Aorta (tissue), 5 donors: ENCODE measurements around the gene TPM1. TPM values are rescaled to one million over a fixed set of nuclear protein-coding genes. Genes with fewer than 3 reads are reported as not detected.

ENCODE experiments used
- ATAC-seq: fragments of 200-7000 bp; cut with Tn5 transposase; one replicate; pipeline ENCODE4 v1.9.1; 2022; ENCODE audit warnings: moderate library complexity; ENCODE audit not compliant: low FRiP score
- DNase-seq, 2 donors: peaks; one replicate each; pipeline ENCODE4 v3.0.0-alpha.2; 2020
- H3K27ac ChIP-seq, 2 donors: one replicate each; pipeline ENCODE4 v1.5.1; 2013; ENCODE audit warnings: low read length in 2 of 2, mild to moderate bottlenecking in 2 of 2, moderate library complexity in 2 of 2, control low read depth in 1 of 2, inconsistent platforms in 1 of 2, low read depth in 1 of 2
- H3K27me3 ChIP-seq, 2 donors: one replicate each; pipeline ENCODE4 v1.6.1; 2013; ENCODE audit warnings: control low read depth in 1 of 2, low read length in 1 of 2, mild to moderate bottlenecking in 1 of 2, moderate library complexity in 1 of 2; ENCODE audit not compliant: insufficient read depth in 2 of 2, control insufficient read depth in 1 of 2
- H3K36me3 ChIP-seq, 2 donors: one replicate each; pipeline ENCODE4 v1.6.1; 2013; ENCODE audit warnings: control low read depth in 1 of 2, low read length in 1 of 2, mild to moderate bottlenecking in 1 of 2; ENCODE audit not compliant: insufficient read depth in 2 of 2, control insufficient read depth in 1 of 2
- H3K4me1 ChIP-seq, 2 donors: one replicate each; pipeline ENCODE4 v1.6.1; 2013; ENCODE audit warnings: low read length in 2 of 2, control low read depth in 1 of 2, mild to moderate bottlenecking in 1 of 2, moderate library complexity in 1 of 2; ENCODE audit not compliant: insufficient read depth in 2 of 2, control insufficient read depth in 1 of 2
- H3K4me3 ChIP-seq, 2 donors: one replicate each; pipeline ENCODE4 v1.5.1; 2013; ENCODE audit warnings: low read length in 2 of 2, control low read depth in 1 of 2, mild to moderate bottlenecking in 1 of 2
- H3K9me3 ChIP-seq: one replicate; pipeline ENCODE4 v1.6.1; 2013; ENCODE audit warnings: mild to moderate bottlenecking, low read length; ENCODE audit not compliant: control insufficient read depth
- WGBS, 2 donors: extraction: QIAGEN DNeasy Blood & Tissue Kit; methylation state at CpG; one replicate each; pipeline ENCODE4 v1.1.7; 2013; 5-methylcytosine and 5-hydroxymethylcytosine counted together
- intact Hi-C, 2 donors: fragments of 100-400 bp; cut with DNase I; formaldehyde crosslinking; loops; one replicate each; pipeline versions ENCODE4 v1.14.2 to v1.15.0; 2022
- polyA plus RNA-seq, 2 donors: library from polyadenylated mRNA; stranded (reverse); fragments of 200-250 nt; gene quantifications; one replicate each; pipeline ENCODE4 v1.2.3, GENCODE V29; 2013
- total RNA-seq, 2 donors: library from RNA; stranded (reverse); fragmentation: NEBNext Ultra II Directional; extraction: Animal tissue kit (Norgen Biotek cat#: 25700); gene quantifications; one replicate each; pipeline ENCODE4 v1.2.1, GENCODE V29; 2021
- donor health status: healthy with polysubstance abuse.
- donor health status: Bipolar disorder and iron deficiency.
- donor health status: DM: no; HTN: no; CAD: no.
- donor health status: DM: no; HTN: no; CAD: no.
- donor health status: DM: yes; HTN: yes; CAD: no.

TPM1 gene
- total and polyA plus RNA-seq, 4 donors, result 861 to 1,497 (median 1,170) TPM

- WGBS, 2 donors, result 90 to 96% methylated on average over 3 of the region's 3 CpGs
Measured at GRCh38 chr15:63110428-63111026, 68.0 kb downstream of the TPM1 start.

DNA sequence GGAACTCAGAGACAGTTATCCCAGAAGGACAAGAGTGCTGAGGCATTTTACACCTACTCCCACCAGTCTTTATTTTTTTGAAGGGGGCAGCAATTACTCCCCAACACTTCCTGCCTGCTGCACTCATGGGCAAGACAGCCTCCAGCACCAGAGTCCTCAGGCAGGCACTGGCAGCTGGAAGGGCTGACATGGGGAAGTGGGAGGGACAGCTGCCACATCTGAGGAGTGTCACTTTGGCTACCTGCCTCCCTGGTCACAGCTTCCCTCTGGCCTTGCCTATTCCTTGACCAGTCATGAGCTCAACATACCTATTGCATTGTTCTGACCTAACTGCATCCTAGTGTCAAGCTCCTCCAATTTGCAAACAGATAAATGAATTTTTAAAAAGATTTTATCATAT, 68.9 kb downstream of the TPM1 start:
- H3K27ac ChIP-seq, result no peak overlapping the region
- intact Hi-C loops, result no loop called here
- peaks cover 2% of the 10 kb centered on the region in 2 donors for H3K4me1 ChIP-seq
- no peaks in the 10 kb centered on the region for H3K36me3 ChIP-seq
- H3K9me3 ChIP-seq, result no peaks in the 10 kb centered on the region
- ATAC-seq (no peak), DNase-seq (no peak)
- H3K27me3 ChIP-seq, result no peaks in the 10 kb centered on the region
- no peak overlapping the region for H3K4me3 ChIP-seq

More at GRCh38 chr15:63110428-63111026, 68.0 kb downstream of the TPM1 start:
- intact Hi-C loops, result no loop called here
- Histone ChIP-seq H3K27me3 (no peaks in the 10 kb centered on the region), H3K4me3 (no peak overlapping the region), H3K27ac (no peak overlapping the region), H3K36me3 (no peaks in the 10 kb centered on the region), H3K9me3 (no peaks in the 10 kb centered on the region), H3K4me1 (peaks cover 2% of the 10 kb centered on the region in 2 donors)
- no peak for ATAC-seq
- DNase-seq, result no peak

- H3K9me3 ChIP-seq, result no peaks in the 10 kb centered on the region
- no peaks in the 10 kb centered on the region for H3K36me3 ChIP-seq
- DNase-seq (no peak), ATAC-seq (no peak)
- no peaks in the 10 kb centered on the region for H3K27me3 ChIP-seq
- H3K4me1 ChIP-seq, result peaks cover 2% of the 10 kb centered on the region in 2 donors
- no peak overlapping the region for H3K27ac ChIP-seq
- no peak overlapping the region for H3K4me3 ChIP-seq
- 89 to 90% methylated on average over 3 of the region's 3 CpGs for WGBS, 2 donors
- intact Hi-C loops, result no loop called here
Measured at GRCh38 chr15:63112871-63113270, 70.3 kb downstream of the TPM1 start.

GRCh38 chr15:63114465-63114864, 71.9 kb downstream of the TPM1 start:
- H3K36me3 ChIP-seq, result no peaks in the 10 kb centered on the region
- no peak overlapping the region for H3K4me3 ChIP-seq
- DNase-seq (no peak), ATAC-seq (no peak)
- WGBS, 2 donors, result 56 to 74% methylated on average over 2 of the region's 2 CpGs
- H3K9me3 ChIP-seq, result no peaks in the 10 kb centered on the region
- intact Hi-C loops, result no loop called here
- no peaks in the 10 kb centered on the region for H3K27me3 ChIP-seq
- H3K4me1 ChIP-seq, result no peaks in the 10 kb centered on the region
- no peak overlapping the region for H3K27ac ChIP-seq

Other genes with a start within 250 kb of the TPM1 start
- gene LACTB, start 79.1 kb downstream of the TPM1 start, total RNA-seq, result 10 to 100 TPM; 12.6 to 17.4 TPM
- gene LACTB, start 79.1 kb downstream of the TPM1 start, polyA plus RNA-seq, result 10 to 100 TPM; 18.8 to 20.9 TPM
- 100 to 1,000 TPM; 150 to 179 TPM for gene RPS27L, start 114.7 kb downstream of the TPM1 start, total RNA-seq
- gene RPS27L, start 114.7 kb downstream of the TPM1 start, polyA plus RNA-seq, result 100 to 1,000 TPM; 367 to 767 TPM
- 10 to 100 TPM; 40.6 to 47.9 TPM for gene RAB8B, start 146.9 kb downstream of the TPM1 start, total RNA-seq
- gene RAB8B, start 146.9 kb downstream of the TPM1 start, polyA plus RNA-seq, result 10 to 100 TPM; 14.8 to 18.7 TPM
- gene APH1B, start 234.9 kb downstream of the TPM1 start, total RNA-seq, result 10 to 100 TPM; 24.1 to 28.4 TPM
- 10 to 100 TPM in 1 of 2 donors, 1 to 10 TPM in 1; 3.0 to 13.4 TPM for gene APH1B, start 234.9 kb downstream of the TPM1 start, polyA plus RNA-seq